ENCODE measurements around the gene NRAP. TPM values are rescaled to one million over a fixed set of nuclear protein-coding genes. Genes with fewer than 3 reads are reported as not detected.

Gene NRAP
- total RNA-seq, 1 experiment from 2014 or later, result 0.05 TPM

- Histone ChIP-seq H3K4me3 (ENCODE audit: low read depth, low read length) (no peak overlapping the region), H3K27me3 (replicated peaks; ENCODE audit: control insufficient read depth, insufficient read depth, low read length) (no peaks in the 10 kb centered on the region), H3K4me1 (0 out of 2 replicates have a peak, but pooled peaks cover 7% of the 10 kb centered on the region), H3K9me3 (no peaks in the 10 kb centered on the region), H3K36me3 (ENCODE audit: control insufficient read depth, insufficient read depth, low read length) (no peaks in the 10 kb centered on the region)
- Mint-ChIP-seq H3K9me3 (ENCODE audit: unreplicated experiment) (no peaks in the 10 kb centered on the region), H3K4me1 (ENCODE audit: low read depth, unreplicated experiment) (peaks cover 13% of the 10 kb centered on the region), H3K4me3 (ENCODE audit: unreplicated experiment) (no peak overlapping the region), H3K27ac (ENCODE audit: unreplicated experiment) (no peak overlapping the region), H3K36me3 (ENCODE audit: insufficient read depth, unreplicated experiment) (no peaks in the 10 kb centered on the region), H3K27me3 (ENCODE audit: insufficient read depth, unreplicated experiment) (no peaks in the 10 kb centered on the region)
- intact Hi-C loops (cut with micrococcal nuclease; ENCODE audit: unreplicated experiment), result no loop called here
- CTCF ChIA-PET, result no interaction called here
- no TSS peak for BruUV-seq (replicated peaks)
- POLR2A ChIA-PET, result no interaction called here
- no peak for DNase-seq
- no peak for TF ChIP-seq CTCF (IDR thresholded peaks at IDR 0.05; ENCODE audit: insufficient read depth in 1 of 2, low read depth in 1 of 2, low read length in 1 of 2, severe bottlenecking in 1 of 2, unreplicated experiment in 1 of 2)
Measured at GRCh38 chr10:113585949-113586348, 77.9 kb downstream of the NRAP start.

- Mint-ChIP-seq H3K36me3 (ENCODE audit: insufficient read depth, unreplicated experiment) (no peaks in the 10 kb centered on the region), H3K27ac (ENCODE audit: unreplicated experiment) (no peak overlapping the region), H3K27me3 (ENCODE audit: insufficient read depth, unreplicated experiment) (no peaks in the 10 kb centered on the region), H3K4me3 (ENCODE audit: unreplicated experiment) (no peak overlapping the region), H3K9me3 (ENCODE audit: unreplicated experiment) (no peaks in the 10 kb centered on the region), H3K4me1 (ENCODE audit: low read depth, unreplicated experiment) (peaks cover 6% of the 10 kb centered on the region)
- Histone ChIP-seq H3K36me3 (ENCODE audit: control insufficient read depth, insufficient read depth, low read length) (no peaks in the 10 kb centered on the region), H3K9me3 (no peaks in the 10 kb centered on the region), H3K27me3 (replicated peaks; ENCODE audit: control insufficient read depth, insufficient read depth, low read length) (no peaks in the 10 kb centered on the region), H3K4me3 (ENCODE audit: low read depth, low read length) (no peak overlapping the region), H3K4me1 (no peaks in the 10 kb centered on the region)
- intact Hi-C loops (cut with micrococcal nuclease; ENCODE audit: unreplicated experiment), result no loop called here
- no peak for DNase-seq
- BruUV-seq (replicated peaks), result no TSS peak
- CTCF ChIA-PET, result no interaction called here
- POLR2A ChIA-PET, result no interaction called here
- no peak for TF ChIP-seq CTCF (IDR thresholded peaks at IDR 0.05; ENCODE audit: insufficient read depth in 1 of 2, low read depth in 1 of 2, low read length in 1 of 2, severe bottlenecking in 1 of 2, unreplicated experiment in 1 of 2)
Measured at GRCh38 chr10:113583571-113583970, 80.3 kb downstream of the NRAP start.

GRCh38 chr10:113581092-113581491 lies 82.7 kb downstream of the NRAP start:
- no peak for DNase-seq
- Mint-ChIP-seq H3K9me3 (ENCODE audit: unreplicated experiment) (no peaks in the 10 kb centered on the region), H3K4me1 (ENCODE audit: low read depth, unreplicated experiment) (peaks cover 6% of the 10 kb centered on the region), H3K27ac (ENCODE audit: unreplicated experiment) (no peak overlapping the region), H3K4me3 (ENCODE audit: unreplicated experiment) (no peak overlapping the region), H3K27me3 (ENCODE audit: insufficient read depth, unreplicated experiment) (no peaks in the 10 kb centered on the region), H3K36me3 (ENCODE audit: insufficient read depth, unreplicated experiment) (no peaks in the 10 kb centered on the region)
- ChIA-PET POLR2A (no interaction called here), CTCF (no interaction called here)
- Histone ChIP-seq H3K4me3 (ENCODE audit: low read depth, low read length) (no peak overlapping the region), H3K36me3 (ENCODE audit: control insufficient read depth, insufficient read depth, low read length) (no peaks in the 10 kb centered on the region), H3K9me3 (no peaks in the 10 kb centered on the region), H3K27me3 (replicated peaks; ENCODE audit: control insufficient read depth, insufficient read depth, low read length) (no peaks in the 10 kb centered on the region), H3K4me1 (no peaks in the 10 kb centered on the region)
- intact Hi-C loops (cut with micrococcal nuclease; ENCODE audit: unreplicated experiment), result no loop called here
- no peak for TF ChIP-seq CTCF (IDR thresholded peaks at IDR 0.05; ENCODE audit: insufficient read depth in 1 of 2, low read depth in 1 of 2, low read length in 1 of 2, severe bottlenecking in 1 of 2, unreplicated experiment in 1 of 2)
- BruUV-seq (replicated peaks), result no TSS peak

Data from Caco-2 (cell line).